DMS79 (cell line): Measurements from ENCODE around the gene FYB2.

ENCODE experiments used
- DNase-seq: peaks from one replicate; lab custom pipeline; 2025; lab: John Stamatoyannopoulos, UW

FYB2 gene

DNA sequence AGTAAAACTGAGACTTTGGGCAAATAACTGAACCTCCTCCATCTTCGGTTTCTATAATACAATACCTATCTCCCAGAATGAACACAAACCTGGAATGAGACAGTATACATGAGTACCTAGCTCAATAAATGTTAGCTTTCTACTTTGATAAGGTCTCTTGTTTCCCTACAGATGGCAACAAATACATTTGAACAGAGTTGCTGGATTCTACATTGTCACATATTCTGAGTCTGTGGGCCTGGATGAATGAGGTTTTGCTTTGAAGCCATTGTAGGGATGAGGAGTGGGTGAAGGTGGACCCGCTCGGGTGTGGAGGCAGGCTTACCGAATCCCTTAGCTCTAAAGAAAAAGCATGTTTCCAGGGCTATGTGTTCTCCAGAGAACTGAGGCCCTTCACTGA is 13.9 kb upstream of the FYB2 start:
- no peak for DNase-seq

- DNase-seq: peak; percentile 13
Observed at GRCh38 chr1:56831871-56832693, 12.9 kb upstream of the FYB2 start.

- DNase-seq: no peak
Observed at GRCh38 chr1:56830052-56830451, 10.8 kb upstream of the FYB2 start.

DNA sequence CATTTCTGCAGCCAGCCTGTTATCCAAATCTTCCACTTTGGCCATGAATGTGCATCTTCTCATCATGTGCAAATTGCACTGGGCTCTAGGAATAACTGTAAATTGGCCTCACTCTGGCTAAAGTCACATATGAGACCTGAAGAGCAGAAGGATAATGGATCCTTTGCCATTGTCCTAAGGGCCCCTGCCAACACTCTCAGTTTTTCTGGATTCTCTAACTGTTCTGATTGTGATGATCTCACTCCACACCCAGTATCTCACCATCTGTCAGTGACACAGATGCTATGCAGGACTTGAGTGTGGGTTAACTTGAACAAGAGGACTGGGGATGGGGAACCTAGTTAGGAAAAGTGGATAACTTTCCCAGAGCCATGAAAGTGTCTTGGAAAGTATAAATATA is 8.5 kb upstream of the FYB2 start:
- DNase-seq: no peak

GRCh38 chr1:56825436-56825835 is 6.2 kb upstream of the FYB2 start:
- no peak for DNase-seq

GRCh38 chr1:56824938-56825337 is 5.7 kb upstream of the FYB2 start:
- DNase-seq: no peak

- DNase-seq: no peak
Observed at GRCh38 chr1:56824271-56824670, 5.1 kb upstream of the FYB2 start.

DNA sequence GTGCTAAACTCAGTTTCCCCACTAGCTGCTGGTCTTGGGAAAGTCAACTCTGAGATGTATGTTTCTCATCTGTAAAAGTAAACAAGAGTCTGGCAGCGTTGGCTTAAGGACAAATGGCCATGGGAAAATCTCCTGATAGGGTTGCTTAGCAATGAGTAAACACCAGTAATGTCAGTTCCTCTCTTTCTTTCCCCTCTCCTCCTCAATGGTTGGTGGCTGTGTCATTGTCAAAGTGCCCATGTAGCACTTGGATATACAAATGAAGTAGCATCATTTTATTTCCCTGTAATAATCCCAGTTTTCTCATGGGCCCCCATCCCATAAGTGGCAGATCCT is 2.2 kb upstream of the FYB2 start:
- DNase-seq: no peak

DNA sequence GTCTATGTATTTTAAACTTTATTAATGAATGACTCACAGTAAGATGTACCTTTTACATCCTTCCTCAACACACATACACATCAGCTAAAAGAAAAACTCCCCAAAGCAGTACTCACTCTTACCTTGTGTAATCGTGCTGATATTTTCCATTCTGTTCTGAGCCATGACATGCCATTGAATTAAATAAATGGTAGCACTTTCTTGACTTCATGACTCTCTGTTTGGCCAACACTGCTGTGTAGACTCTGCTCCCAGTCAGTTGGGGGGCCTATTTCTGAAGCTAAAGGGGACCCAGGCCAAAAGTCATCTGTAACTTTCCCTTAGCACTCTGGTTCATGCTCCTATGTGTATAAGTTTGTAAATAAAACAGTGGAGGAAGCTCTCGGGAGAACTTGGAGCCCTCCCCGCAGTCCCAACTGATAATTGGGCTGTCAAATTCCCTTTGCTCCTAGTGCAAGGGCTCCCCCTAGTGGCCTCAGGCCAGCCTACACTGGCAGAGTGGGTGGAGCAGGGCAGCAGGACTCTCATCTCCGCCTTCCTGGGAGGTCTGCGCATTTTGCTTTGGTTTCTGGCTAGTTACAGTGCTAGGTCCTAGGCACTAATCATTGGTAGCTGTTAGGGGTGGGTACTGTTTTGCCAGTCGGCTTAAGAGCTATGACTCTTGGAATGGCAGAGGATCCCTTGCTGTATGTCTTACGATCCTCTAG is 1.7 kb upstream of the FYB2 start:
- peak; percentile 21 for DNase-seq

DNA sequence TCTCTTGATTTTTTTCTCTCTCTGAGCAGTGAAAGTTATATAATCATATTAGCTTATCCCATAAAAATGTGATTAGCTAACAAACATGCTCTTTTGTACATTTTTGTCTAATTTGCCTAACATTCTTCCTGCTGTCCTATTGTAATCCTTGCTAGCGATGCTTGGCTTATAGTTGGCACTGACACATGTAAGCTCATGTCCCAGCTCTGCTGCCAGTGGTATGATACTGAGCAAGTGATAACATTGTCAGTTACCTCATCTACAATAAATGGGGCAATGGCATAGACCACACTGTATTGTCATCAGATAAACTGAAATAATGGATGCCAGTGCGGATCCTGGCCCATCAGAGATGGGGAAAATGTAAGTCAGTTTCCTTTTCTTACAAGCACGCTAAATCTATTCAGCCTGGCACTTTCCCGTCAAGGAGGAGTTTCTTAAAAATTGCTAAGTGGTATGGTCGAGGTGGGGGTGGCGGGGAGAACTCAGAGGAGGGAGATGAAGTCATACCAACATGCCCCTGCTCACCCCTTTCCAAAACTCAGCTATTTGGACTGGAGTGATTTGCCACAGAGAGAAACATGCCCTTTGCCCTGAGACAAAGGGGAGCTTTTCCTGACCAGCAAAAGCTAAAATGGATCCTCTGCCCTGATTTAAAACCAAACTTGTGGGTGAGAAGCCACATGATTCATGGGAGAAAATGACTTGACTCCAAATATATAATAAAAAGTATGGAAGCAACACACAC is 1.3 kb downstream of the FYB2 start:
- DNase-seq: no peak

DNA sequence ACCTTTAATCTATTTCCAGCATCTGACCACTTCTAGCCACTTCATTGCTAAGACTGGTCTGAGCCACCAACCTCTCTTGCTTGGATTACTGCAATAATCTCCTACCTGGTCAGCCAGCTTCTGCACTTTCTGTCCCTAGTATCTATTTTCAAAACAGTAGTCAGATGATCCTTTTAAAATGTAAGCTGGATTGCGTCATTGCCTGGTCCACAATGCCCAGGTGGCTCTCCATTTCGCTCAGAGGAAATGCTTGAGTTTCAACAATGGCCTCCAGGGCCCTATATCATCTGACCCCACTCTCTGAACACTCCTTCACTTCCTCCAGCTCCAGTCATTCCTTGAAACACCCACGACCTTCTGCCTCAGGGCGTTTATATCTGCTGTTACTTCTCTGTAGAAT is 2.3 kb downstream of the FYB2 start:
- no peak for DNase-seq

- DNase-seq: no peak
Observed at GRCh38 chr1:56816264-56816663, 2.9 kb downstream of the FYB2 start.

DNA sequence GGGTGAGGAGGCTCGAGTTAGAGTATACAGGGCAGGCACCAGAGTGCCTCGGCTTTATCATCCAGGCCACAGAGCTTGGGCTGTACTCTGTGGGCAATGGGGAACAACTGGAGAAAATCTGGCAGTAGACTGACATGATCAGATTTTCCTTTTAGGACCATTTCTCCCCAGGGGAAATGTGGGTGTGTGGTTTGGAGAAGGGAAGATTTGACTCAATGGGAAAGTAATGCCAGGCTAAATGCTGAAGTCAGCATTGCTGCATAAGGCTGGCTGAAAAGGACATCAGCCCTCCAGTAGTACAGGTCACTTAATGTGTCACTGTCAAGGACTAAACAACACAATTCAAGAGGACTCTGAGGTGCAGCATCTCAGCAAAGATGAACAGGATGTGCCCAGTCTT is 5.0 kb downstream of the FYB2 start:
- DNase-seq: no peak

DNA sequence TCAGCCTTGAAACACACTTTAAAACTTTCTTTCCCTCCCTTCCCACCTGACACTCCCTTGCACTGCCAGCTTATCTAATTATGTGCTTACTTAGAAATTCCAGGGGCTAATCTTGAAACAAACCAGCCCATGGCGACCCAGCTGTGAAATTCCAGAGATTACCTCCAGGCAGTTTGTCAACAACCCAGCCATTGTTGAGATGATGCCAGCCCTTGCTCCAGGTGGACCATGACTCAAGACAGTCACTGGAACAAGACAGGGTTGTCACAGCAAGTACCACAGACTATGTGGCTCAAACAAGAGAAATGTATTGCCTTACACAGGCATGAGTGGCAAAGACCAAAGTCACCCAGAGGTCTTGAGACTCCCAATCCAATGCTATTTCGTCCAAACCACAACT is 7.9 kb downstream of the FYB2 start:
- DNase-seq: peak; percentile 46

GRCh38 chr1:56808410-56808809 is 10.8 kb downstream of the FYB2 start:
- DNase-seq: peak; percentile 82

- no peak for DNase-seq
Observed at GRCh38 chr1:56806804-56807203, 12.4 kb downstream of the FYB2 start.

GRCh38 chr1:56803561-56804156 is 15.5 kb downstream of the FYB2 start:
- no peak for DNase-seq

DNA sequence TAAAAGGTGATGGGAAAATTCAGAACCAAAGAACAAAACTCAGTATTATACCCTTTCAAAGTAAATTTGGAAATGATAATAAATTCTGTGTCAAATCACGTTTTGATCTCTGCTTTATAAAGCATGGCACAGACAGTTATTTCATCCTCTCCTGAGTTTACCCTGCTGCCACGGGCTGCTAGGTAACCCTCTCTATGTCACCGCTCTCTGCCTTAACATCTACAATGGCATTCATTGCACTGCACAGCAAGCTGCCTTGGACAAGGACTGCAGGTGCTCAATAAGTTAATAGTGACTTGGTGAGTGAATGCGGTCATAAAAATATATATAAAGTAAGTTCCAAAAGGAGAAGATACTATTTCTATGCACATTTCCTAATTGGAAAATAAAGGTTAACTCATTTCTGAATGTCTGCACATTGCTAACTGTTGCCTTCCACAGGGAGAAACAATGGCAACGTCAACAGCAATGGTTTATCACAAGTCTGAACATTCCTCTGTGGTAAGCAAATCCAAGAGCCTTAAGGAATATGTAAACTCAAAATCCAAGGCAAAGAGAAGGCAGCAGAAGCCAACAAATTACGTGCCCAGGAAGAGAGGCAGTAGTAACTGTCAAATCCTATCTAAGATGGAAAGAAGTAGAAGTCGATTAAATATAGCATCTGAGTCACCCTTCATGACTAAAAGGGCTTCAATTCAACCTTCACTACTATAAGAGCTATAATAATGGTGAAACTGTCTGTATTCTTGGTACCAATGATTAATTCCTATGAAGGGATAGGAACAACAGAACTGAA is 19.4 kb downstream of the FYB2 start:
- DNase-seq: no peak

GRCh38 chr1:56798053-56798471 is 21.1 kb downstream of the FYB2 start:
- no peak for DNase-seq

DNA sequence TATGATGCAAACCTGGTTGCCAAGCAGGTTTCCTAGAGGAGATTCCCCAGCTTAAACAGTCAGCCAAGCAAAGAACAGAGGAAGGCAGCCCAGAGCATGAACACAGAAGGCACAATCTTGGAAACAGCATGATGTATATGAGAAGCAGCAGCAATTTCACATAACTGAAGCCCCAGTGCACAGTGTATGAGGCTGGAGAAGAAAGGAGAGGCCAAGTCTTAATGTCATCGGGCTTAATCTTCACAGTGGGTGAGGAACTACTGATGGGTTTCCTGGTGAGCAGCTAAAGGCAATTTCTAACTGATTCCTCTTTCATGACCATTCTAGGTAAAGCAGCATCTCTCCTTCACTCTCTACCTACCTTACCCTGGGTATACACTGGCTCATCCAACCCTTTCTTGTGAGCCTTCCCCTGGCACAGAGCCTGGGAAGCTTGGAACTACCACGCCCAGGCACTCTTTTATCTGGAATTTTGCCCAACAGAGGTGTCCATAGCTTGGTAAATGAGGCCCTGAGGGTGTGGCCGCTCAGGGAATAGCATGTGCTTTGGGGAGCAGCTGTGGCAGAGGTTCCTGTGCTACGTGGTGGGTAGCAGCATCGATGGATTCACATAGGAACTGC is 22.0 kb downstream of the FYB2 start:
- peak; percentile 44 for DNase-seq

DNA sequence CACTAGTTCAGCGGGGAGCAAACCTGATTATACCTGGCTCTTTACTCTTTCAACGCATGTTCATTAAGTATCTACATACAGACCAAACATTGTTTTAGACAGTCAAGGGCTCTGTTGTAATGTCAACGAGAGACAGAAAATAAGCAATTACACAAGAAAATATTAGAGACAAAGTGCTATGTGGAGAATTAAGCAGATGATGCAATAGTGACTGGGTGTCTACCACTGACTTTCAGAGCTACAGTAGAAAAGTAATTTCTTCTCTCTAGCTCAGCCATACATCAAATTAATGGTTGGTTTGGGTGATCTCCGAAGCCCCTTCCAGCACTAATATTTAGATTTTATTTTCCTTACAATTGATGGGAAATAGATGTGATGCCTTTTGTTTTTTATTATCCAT is 23.3 kb downstream of the FYB2 start:
- no peak for DNase-seq
